PC-3 (cell line): ENCODE measurements around the gene MRPL24. TPM values are rescaled to one million over a fixed set of nuclear protein-coding genes. Genes with fewer than 3 reads are reported as not detected.

Experiments used
- ATAC-seq: fragments of 200-7000 bp; cut with Tn5 transposase; 2 replicates; pipeline ENCODE4 v1.9.1; 2020; ENCODE audit warnings: mild to moderate bottlenecking, moderate library complexity
- BruUV-seq: library from RNA; stranded (reverse); fragments of 400-500 nt; replicated peaks from 2 replicates; lab custom pipeline; 2021; lab: Mats Ljungman, UMichigan
- CTCF ChIA-PET: fragments of 300-600 bp; sonication (Branson Sonifier 250); formaldehyde crosslinking; loops from one replicate; lab custom pipeline; 2022; ENCODE audit warnings: antibody characterized with exemption; lab: Charles Lee
- POLR2A ChIA-PET: fragments of 300-600 bp; sonication (Branson Sonifier 250); formaldehyde crosslinking; loops from one replicate; lab custom pipeline; 2022; ENCODE audit warnings: antibody characterized with exemption; ENCODE audit not compliant: unreplicated experiment; lab: Charles Lee
- DNase-seq: peaks from one replicate; pipeline ENCODE4 v3.0.0-alpha.2; 2015
- H2AFZ ChIP-seq: fragments of 300-600 bp; sonication (generic); 2 replicates; pipeline ENCODE4 v1.6.0; 2016; ENCODE audit warnings: antibody characterized with exemption, low read length
- H3F3A ChIP-seq: fragments of 300-600 bp; sonication (generic); one replicate; pipeline ENCODE4 v1.6.0; 2017; ENCODE audit warnings: antibody characterized with exemption, low read length, control low read depth, mild to moderate bottlenecking; ENCODE audit not compliant: unreplicated experiment
- H3K27ac ChIP-seq: fragments of 300-600 bp; sonication (generic); 2 replicates; pipeline ENCODE4 v1.5.1; 2016; ENCODE audit warnings: mild to moderate bottlenecking, low read length
- H3K27me3 ChIP-seq: fragments of 300-600 bp; sonication (generic); 2 replicates; pipeline ENCODE4 v1.6.1; 2016; ENCODE audit warnings: low read length, mixed read lengths
- H3K36me3 ChIP-seq: fragments of 300-600 bp; sonication (generic); 2 replicates; pipeline ENCODE4 v1.6.1; 2016; ENCODE audit warnings: low read depth, mixed run types, low read length, mixed read lengths
- H3K4me1 ChIP-seq: fragments of 300-600 bp; sonication (generic); 2 replicates; pipeline ENCODE4 v1.5.1; 2016; ENCODE audit warnings: low read length; ENCODE audit not compliant: insufficient read depth
- H3K4me2 ChIP-seq: fragments of 300-600 bp; sonication (generic); 2 replicates; pipeline ENCODE4 v1.6.0; 2016; ENCODE audit warnings: low read length
- H3K4me3 ChIP-seq: fragments of 300-600 bp; sonication (generic); 2 replicates; pipeline ENCODE4 v1.5.1; 2016; ENCODE audit warnings: mild to moderate bottlenecking, low read length, mixed read lengths
- H3K79me2 ChIP-seq: fragments of 300-600 bp; sonication (generic); 2 replicates; pipeline ENCODE4 v1.6.1; 2017; ENCODE audit warnings: low read length, mixed read lengths
- H3K9ac ChIP-seq: fragments of 300-600 bp; sonication (generic); 2 replicates; pipeline ENCODE4 v1.6.0; 2016; ENCODE audit warnings: mild to moderate bottlenecking, low read length
- H3K9me2 ChIP-seq: fragments of 300-600 bp; sonication (generic); replicated peaks from 2 replicates; pipeline ENCODE4 v1.6.1; 2016; ENCODE audit warnings: mixed run types, low read length, mixed read lengths
- H3K9me3 ChIP-seq: fragments of 300-600 bp; sonication (generic); 2 replicates; pipeline ENCODE4 v1.6.1; 2016; ENCODE audit warnings: low read length, mixed read lengths
- H4K20me1 ChIP-seq: fragments of 300-600 bp; sonication (generic); 2 replicates; pipeline ENCODE4 v1.6.1; 2016; ENCODE audit warnings: low read length, mixed read lengths
- EZH2 ChIP-seq: fragments of 300-600 bp; sonication (generic); IDR thresholded peaks from one replicate; pipeline ENCODE4 v1.6.1; 2017; ENCODE audit warnings: antibody characterized with exemption, mild to moderate bottlenecking, low read length; ENCODE audit not compliant: unreplicated experiment
- EZH2phosphoT487 ChIP-seq: fragments of 300-600 bp; sonication (generic); IDR thresholded peaks from 2 replicates; pipeline ENCODE4 v1.6.1; 2018; ENCODE audit warnings: mild to moderate bottlenecking, antibody characterized with exemption, low read length, borderline replicate concordance
- intact Hi-C: fragments of 100-400 bp; cut with micrococcal nuclease; formaldehyde crosslinking; loops from 2 replicates; pipeline ENCODE4 v1.9.0; 2023
- total RNA-seq: library from RNA; depleted of rRNA; stranded (reverse); fragments of >200 nt; gene quantifications from 2 replicates; pipeline ENCODE4 v1.2.3, GENCODE V29; 2014
- TF ChIP-seq, protein P1 (sequence below): fragments of 300-600 bp; sonication (generic); conservative IDR thresholded peaks from 2 replicates; pipeline ENCODE4 v1.5.1; 2017; ENCODE audit warnings: antibody characterized with exemption, low read depth, mild to moderate bottlenecking, low read length

The MRPL24 gene
- total RNA-seq, 1 experiment from 2014 or later = 275 TPM

DNA sequence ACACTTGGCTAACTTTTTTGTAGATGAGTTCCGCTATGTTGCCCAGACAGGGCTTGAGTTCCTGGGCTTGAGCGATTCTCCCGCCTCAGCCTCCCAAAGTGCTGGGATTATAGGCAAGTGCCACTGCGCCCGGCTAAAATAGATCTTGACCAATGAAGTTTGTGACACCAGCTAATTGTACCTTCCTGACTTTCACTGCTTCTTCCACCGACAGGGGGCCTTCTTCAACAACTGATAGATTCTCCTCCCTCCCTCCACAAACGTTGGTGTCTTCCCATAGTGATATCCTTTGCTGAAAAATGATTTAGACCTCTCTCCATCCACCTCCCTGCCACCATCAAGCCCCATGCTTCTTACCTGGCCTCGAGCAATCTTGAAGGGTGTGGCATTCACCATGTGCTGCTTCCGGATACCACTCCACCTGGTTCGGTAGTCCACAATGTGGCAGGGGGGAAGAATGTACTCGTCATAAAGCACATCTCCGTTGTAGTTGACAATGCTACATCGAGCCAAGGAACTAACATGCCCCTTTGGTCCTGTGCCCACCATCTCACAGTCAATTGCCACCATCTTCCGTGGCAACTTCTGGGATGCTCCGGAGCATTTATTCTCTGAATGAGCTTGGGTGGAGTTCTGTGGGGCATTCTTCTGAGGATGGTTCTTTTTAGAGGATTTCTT is 14.2 kb downstream of the MRPL24 start:
- Histone ChIP-seq H3K27me3 (no peaks in the 10 kb centered on the region), H3K36me3 (peaks cover 32% of the 10 kb centered on the region), H3K79me2 (peaks cover 77% of the 10 kb centered on the region), H3K9me2 (no peaks in the 10 kb centered on the region), H3K4me2 (peak overlapping the region; percentile 89), H2AFZ (no peak overlapping the region), H3F3A (no peaks in the 10 kb centered on the region), H3K9ac (peak overlapping the region; percentile 97), H3K27ac (peak overlapping the region; percentile 62), H4K20me1 (peaks cover 38% of the 10 kb centered on the region), H3K4me3 (peak overlapping the region; percentile 98), H3K4me1 (peaks cover 27% of the 10 kb centered on the region), H3K9me3 (no peaks in the 10 kb centered on the region)
- DNase-seq (peak; percentile 79), ATAC-seq (peak; percentile 21)
- CTCF ChIA-PET = interaction anchor here (0.5 to 3.0 kb wide), 24 partner anchors 14 to 201 kb away, joined by 3 to 106 read pairs (median 5); partner anchors contain the start of genes CRABP2, HDGF, MRPL24 and NES
- no peak for TF ChIP-seq EZH2phosphoT487
- TF ChIP-seq, protein P1, sequence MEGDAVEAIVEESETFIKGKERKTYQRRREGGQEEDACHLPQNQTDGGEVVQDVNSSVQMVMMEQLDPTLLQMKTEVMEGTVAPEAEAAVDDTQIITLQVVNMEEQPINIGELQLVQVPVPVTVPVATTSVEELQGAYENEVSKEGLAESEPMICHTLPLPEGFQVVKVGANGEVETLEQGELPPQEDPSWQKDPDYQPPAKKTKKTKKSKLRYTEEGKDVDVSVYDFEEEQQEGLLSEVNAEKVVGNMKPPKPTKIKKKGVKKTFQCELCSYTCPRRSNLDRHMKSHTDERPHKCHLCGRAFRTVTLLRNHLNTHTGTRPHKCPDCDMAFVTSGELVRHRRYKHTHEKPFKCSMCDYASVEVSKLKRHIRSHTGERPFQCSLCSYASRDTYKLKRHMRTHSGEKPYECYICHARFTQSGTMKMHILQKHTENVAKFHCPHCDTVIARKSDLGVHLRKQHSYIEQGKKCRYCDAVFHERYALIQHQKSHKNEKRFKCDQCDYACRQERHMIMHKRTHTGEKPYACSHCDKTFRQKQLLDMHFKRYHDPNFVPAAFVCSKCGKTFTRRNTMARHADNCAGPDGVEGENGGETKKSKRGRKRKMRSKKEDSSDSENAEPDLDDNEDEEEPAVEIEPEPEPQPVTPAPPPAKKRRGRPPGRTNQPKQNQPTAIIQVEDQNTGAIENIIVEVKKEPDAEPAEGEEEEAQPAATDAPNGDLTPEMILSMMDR = peak; percentile 92
- BruUV-seq = no TSS peak
- intact Hi-C loops = loop anchor here (1.0 kb wide), 4 partner anchors 17 to 164 kb away; partner anchors contain the start of gene INSRR
- POLR2A ChIA-PET = interaction anchor here (0.6 to 1.0 kb wide), 3 partner anchors 14 to 444 kb away, joined by 3 to 5 read pairs (median 4); partner anchors contain the start of gene MRPL24

DNA sequence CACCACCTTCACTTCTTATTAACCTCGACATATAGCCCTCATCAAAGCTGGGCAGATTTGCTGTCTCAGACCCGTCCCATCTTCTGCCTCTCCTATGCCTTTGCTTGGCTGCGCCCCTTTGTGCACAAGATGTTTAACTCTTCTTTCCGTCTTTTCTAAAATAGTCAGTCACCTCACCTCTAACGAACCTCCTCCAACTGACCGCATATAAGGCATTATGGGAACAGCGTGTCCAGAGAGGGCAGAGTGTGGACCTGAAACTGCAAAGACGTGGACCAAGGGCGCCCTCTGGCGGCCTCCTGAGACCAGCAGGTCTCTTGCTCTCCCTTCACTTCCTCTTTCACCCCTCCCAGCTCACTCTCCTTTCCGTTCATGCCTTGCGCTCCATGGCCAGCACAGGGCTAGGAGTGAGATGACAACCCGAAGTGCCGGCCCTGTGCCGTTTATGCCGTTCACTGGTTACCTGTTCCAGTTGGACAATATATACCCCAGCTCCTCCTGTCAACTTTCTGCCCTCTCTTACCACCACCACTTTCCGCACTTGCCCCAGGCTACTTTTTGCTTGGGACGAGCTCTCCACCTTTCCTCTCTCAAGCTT is 15.1 kb downstream of the MRPL24 start:
- peak overlapping the region; percentile 89 for H3K4me2 ChIP-seq
- H2AFZ ChIP-seq = no peak overlapping the region
- no peaks in the 10 kb centered on the region for H3K27me3 ChIP-seq
- ChIA-PET CTCF (interaction anchor here (0.5 to 3.0 kb wide), 26 partner anchors 13 to 202 kb away, joined by 3 to 106 read pairs (median 5); partner anchors contain the start of genes CRABP2, HDGF, MRPL24 and NES), POLR2A (interaction anchor here (0.6 to 1.1 kb wide), 5 partner anchors 15 to 171 kb away, joined by 3 to 13 read pairs (median 5); partner anchors contain the start of genes MRPL24 and PRCC)
- H3K36me3 ChIP-seq = peaks cover 41% of the 10 kb centered on the region
- DNase-seq = peak; percentile 96
- H3K4me3 ChIP-seq = peak overlapping the region; percentile 98
- intact Hi-C loops = loop anchor here (1.0 kb wide), 5 partner anchors 16 to 165 kb away; partner anchors contain the start of gene INSRR
- H3K79me2 ChIP-seq = peaks cover 83% of the 10 kb centered on the region
- H3F3A ChIP-seq = no peaks in the 10 kb centered on the region
- H3K27ac ChIP-seq = 0 out of 2 replicates have a peak overlapping the region, but pooled peaks have one; percentile 62
- no peak for TF ChIP-seq EZH2
- TF ChIP-seq, protein P1 = peak; percentile 98
- peak; percentile 62 for ATAC-seq
- no peaks in the 10 kb centered on the region for H3K9me2 ChIP-seq
- H3K9ac ChIP-seq = peak overlapping the region; percentile 97
- peaks cover 38% of the 10 kb centered on the region for H4K20me1 ChIP-seq
- no TSS peak for BruUV-seq
- peaks cover 27% of the 10 kb centered on the region for H3K4me1 ChIP-seq
- no peaks in the 10 kb centered on the region for H3K9me3 ChIP-seq
